Vagina (tissue), 2 donors: Measurements from ENCODE around the gene STRN. TPM values are rescaled to one million over a fixed set of nuclear protein-coding genes. Genes with fewer than 3 reads are reported as not detected.
"Not testable (repeated sequence)": the region's sequence is repeated elsewhere in the genome, so short reads cannot be mapped to it uniquely, and the experiment has no call there.

Source experiments
- DNase-seq, 2 donors: peaks; one replicate each; pipeline ENCODE4 v3.0.0-alpha.2; 2017; ENCODE audit errors: extremely low spot score in 2 of 2
- H3K27ac ChIP-seq: fragments of 200-600 bp; sonication (generic); one replicate; pipeline ENCODE4 v1.5.1; 2019
- H3K27me3 ChIP-seq: fragments of 200-600 bp; sonication (generic); one replicate; pipeline ENCODE4 v1.5.1; 2019
- H3K36me3 ChIP-seq, 2 donors: fragments of 200-600 bp; sonication (generic); one replicate each; pipeline ENCODE4 v1.5.1; 2017 to 2019
- H3K4me1 ChIP-seq: fragments of 200-600 bp; sonication (generic); one replicate; pipeline ENCODE4 v1.5.1; 2019
- H3K4me3 ChIP-seq, 2 donors: fragments of 200-600 bp; sonication (generic); 1 replicate in 1 of 2; 2 replicates in 1 of 2; pipeline ENCODE4 v1.5.1; 2016 to 2019
- H3K9me3 ChIP-seq: fragments of 200-600 bp; sonication (generic); one replicate; pipeline ENCODE4 v1.5.1; 2019
- POLR2A ChIP-seq, 2 donors: fragments of 450-650 bp; IDR thresholded peaks; one replicate each; pipeline ENCODE4 v1.6.1; 2017; ENCODE audit warnings: antibody characterized with exemption in 2 of 2, mild to moderate bottlenecking in 2 of 2, moderate library complexity in 2 of 2
- POLR2AphosphoS5 ChIP-seq, 2 donors: sonication (generic); formaldehyde crosslinking; IDR thresholded peaks; one replicate each; pipeline ENCODE4 v1.9.0; 2017; ENCODE audit warnings: antibody characterized with exemption in 2 of 2, mild to moderate bottlenecking in 2 of 2, low read depth in 1 of 2; ENCODE audit not compliant: insufficient read depth in 1 of 2
- intact Hi-C: fragments of 100-400 bp; cut with DNase I; formaldehyde crosslinking; loops from one replicate; pipeline ENCODE4 v1.15.1; 2023
- total RNA-seq: library from RNA; depleted of rRNA; stranded (reverse); fragments of >200 nt; gene quantifications from one replicate; pipeline ENCODE4 v1.2.3, GENCODE V29; 2016
- TF ChIP-seq, protein P1 (sequence below), 3 experiments: fragments of 450-650 bp in 2 of 3; fragments of 200-600 bp in 1 of 3; sonication (generic) in 1 of 3; IDR thresholded peaks; one replicate each; pipeline ENCODE4 v1.5.1; 2017 to 2019; ENCODE audit warnings: antibody characterized with exemption in 3 of 3, mild to moderate bottlenecking in 2 of 3, moderate library complexity in 2 of 3

STRN gene
- total RNA-seq, 1 donor from 2014 or later = 19.4 TPM

DNA sequence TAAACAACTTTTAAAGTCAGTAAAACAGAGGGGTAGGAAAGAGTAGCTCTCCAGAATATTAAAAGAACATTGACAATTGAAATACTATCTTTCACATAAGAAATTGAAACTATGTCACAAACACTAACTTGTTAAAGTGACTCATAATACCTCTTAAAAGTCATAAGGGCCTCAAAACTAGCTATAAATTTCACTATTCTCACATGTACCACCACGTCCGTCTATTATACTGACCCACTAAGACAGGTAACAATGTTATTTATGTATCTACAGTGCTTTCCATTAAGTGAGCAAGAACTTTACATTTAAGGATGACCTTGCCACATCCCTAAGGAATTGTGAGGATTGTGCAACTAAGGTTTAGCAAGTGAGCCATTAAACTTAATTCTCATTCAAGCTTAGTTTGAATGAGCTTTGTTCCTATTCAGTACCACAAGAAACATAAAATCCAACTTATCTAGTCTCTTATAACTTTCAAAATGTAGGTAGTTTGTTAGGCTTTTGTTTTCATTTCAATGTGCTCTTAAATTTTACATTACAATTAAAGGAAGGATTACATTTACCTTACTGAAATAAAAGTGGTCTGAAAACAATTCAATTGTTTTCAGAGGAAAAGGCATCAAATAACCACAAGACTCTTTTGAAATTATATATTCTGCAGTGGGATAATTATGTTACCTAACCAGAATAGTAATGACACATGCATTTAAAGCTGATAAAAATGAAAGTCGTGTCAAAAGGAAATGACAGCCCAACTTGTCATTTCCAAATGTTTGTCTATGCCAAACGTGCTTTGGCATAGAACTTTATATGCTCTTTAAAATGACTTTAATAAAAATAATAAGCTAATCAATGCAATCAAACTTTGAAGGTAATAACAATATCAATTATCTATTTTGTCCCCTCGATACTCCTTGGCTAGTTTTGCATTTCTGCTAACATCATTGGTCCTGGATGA is 39.9 kb downstream of the STRN start:
- H3K27ac ChIP-seq, H3K27me3 ChIP-seq, intact Hi-C loops, H3K9me3 ChIP-seq, H3K36me3 ChIP-seq, DNase-seq, H3K4me3 ChIP-seq: not testable (repeated sequence)
- peaks cover 29% of the 10 kb centered on the region for H3K4me1 ChIP-seq

DNA sequence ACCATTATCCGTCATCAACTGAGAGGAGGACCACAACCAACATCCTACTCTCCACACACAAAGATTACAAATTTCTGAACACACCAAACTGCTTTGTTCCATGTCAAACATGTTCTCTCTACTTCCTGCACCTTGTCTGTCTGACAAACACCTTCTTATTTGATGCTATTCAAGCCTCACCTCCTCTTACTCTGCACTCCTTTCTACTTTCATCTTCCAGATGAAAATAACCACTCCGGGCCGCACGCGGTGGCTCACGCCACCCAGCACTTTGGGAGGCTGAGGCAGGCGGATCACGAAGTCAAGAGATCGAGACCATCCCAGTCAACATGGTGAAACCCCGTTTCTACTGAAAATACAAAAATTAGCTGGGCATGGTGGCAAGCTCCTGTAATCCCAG is 43.7 kb downstream of the STRN start:
- peaks cover 14% of the 10 kb centered on the region for H3K4me1 ChIP-seq
- H3K27me3 ChIP-seq, H3K9me3 ChIP-seq, DNase-seq, H3K36me3 ChIP-seq, H3K27ac ChIP-seq, intact Hi-C loops, H3K4me3 ChIP-seq: not testable (repeated sequence)

DNA sequence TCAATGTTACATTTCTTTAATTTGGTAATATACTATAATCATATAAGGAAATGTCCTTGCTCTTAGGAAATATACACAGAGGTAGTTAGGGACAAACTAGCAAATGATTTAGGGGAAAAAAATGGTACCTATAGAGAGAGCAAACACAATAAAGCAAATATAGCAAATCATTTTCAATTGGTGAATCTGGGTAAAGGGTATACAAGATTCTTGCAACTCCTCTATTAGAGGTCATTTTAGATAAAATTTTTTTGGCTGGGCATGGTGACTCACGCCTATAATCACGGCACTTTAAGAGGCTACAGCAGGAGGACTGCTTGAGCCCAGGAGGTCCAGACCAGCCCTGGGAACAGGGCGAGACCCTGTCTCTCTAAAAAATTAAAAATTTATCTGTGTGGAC is 44.4 kb downstream of the STRN start:
- intact Hi-C loops = no loop called here

DNA sequence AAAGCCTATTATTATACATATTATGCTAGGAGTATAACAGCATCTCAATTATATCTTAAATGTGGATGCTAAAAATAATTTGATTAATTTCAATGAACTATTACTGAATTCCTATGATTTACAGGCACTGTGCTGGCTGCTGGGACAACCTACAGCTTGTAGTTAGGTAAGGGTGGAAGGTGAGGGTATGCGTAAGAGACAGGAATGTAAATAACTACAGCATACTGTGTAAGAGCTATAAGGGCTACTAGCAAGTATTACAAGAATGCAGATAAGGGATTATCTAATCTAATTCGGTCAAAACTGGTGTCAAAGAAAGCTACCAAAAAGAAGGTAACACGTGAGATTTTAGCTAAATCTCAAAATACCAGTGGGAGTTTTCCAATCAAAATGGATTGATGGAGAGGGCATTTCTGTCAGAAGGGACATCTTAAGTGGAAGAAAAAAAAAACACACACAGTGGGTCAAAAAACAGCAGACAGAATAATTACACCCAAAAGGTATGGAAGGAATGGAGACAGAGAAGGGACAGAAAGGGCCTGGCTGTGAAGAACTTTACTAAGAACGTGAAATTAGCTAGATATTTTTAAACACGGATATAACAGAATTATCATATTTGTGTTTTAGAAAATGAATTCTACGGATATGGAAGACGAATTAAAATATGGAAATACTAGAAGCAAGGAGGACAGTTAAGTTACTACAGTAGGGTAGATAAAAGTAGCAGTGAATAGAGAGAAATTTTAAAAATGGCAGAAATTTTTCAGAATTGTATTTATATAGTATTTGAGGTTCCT is 47.1 kb downstream of the STRN start:
- Histone ChIP-seq H3K27ac (no peak overlapping the region), H3K36me3 (peaks cover 0 to 11% of the 10 kb centered on the region in 2 donors), H3K4me3 (no peak overlapping the region), H3K27me3 (no peaks in the 10 kb centered on the region), H3K9me3 (no peaks in the 10 kb centered on the region), H3K4me1 (no peaks in the 10 kb centered on the region)
- DNase-seq = no peak
- TF ChIP-seq, protein P1, sequence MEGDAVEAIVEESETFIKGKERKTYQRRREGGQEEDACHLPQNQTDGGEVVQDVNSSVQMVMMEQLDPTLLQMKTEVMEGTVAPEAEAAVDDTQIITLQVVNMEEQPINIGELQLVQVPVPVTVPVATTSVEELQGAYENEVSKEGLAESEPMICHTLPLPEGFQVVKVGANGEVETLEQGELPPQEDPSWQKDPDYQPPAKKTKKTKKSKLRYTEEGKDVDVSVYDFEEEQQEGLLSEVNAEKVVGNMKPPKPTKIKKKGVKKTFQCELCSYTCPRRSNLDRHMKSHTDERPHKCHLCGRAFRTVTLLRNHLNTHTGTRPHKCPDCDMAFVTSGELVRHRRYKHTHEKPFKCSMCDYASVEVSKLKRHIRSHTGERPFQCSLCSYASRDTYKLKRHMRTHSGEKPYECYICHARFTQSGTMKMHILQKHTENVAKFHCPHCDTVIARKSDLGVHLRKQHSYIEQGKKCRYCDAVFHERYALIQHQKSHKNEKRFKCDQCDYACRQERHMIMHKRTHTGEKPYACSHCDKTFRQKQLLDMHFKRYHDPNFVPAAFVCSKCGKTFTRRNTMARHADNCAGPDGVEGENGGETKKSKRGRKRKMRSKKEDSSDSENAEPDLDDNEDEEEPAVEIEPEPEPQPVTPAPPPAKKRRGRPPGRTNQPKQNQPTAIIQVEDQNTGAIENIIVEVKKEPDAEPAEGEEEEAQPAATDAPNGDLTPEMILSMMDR (IDR thresholded peaks at IDR 0.05) = no peak
- TF ChIP-seq POLR2AphosphoS5 (IDR thresholded peaks at IDR 0.05; ENCODE audit: insufficient read depth in 1 of 2, low read depth in 1 of 2) = no peak
- TF ChIP-seq POLR2A (IDR thresholded peaks at IDR 0.05) = no peak
- intact Hi-C loops = no loop called here

More for the DNA sequence above, 44.4 kb downstream of the STRN start:
- H3K27ac ChIP-seq = no peak overlapping the region
- TF ChIP-seq, protein P1 (IDR thresholded peaks at IDR 0.05) = no peak
- TF ChIP-seq POLR2A (IDR thresholded peaks at IDR 0.05) = no peak
- no peak for TF ChIP-seq POLR2AphosphoS5 (IDR thresholded peaks at IDR 0.05; ENCODE audit: insufficient read depth in 1 of 2, low read depth in 1 of 2)
- no peaks in the 10 kb centered on the region for H3K27me3 ChIP-seq
- H3K36me3 ChIP-seq = no peaks in the 10 kb centered on the region
- no peak for DNase-seq
- peaks cover 14% of the 10 kb centered on the region for H3K4me1 ChIP-seq
- no peak overlapping the region for H3K4me3 ChIP-seq
- H3K9me3 ChIP-seq = no peaks in the 10 kb centered on the region

DNA sequence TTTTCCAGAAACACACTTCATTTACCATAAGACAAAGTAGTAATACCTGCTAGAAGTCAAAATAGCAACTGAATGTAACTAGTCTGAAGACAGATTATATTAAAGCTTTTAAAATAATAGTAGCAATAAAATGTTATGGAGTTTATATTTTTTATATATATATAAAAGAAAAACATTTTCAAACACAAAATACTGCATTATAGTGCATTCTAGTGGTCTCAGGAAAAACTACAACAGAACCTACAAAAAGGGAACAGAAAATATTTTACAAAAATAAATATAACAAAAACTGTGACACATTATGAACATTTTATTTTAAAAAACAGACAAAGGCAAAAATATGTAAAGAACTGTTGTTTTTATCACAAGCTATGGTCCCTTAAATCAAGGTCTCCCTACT is 48.0 kb downstream of the STRN start:
- Histone ChIP-seq H3K36me3 (peaks cover 0 to 14% of the 10 kb centered on the region in 2 donors), H3K4me1 (no peaks in the 10 kb centered on the region), H3K27ac (no peak overlapping the region), H3K27me3 (no peaks in the 10 kb centered on the region), H3K4me3 (no peak overlapping the region), H3K9me3 (no peaks in the 10 kb centered on the region)
- DNase-seq = no peak
- intact Hi-C loops = no loop called here
- TF ChIP-seq POLR2AphosphoS5 (IDR thresholded peaks at IDR 0.05; ENCODE audit: insufficient read depth in 1 of 2, low read depth in 1 of 2) (no peak), POLR2A (IDR thresholded peaks at IDR 0.05) (no peak)
- TF ChIP-seq, protein P1 (IDR thresholded peaks at IDR 0.05) = no peak
